Neuronal stem cell (in vitro differentiated cells): ENCODE results near the gene C3orf22.
A peak's percentile ranks its signal among the peaks of the same experiment; 100 is the strongest.

Experiments
- DNase-seq: peaks from one replicate; pipeline ENCODE4 v3.0.0-alpha.2; 2013; ENCODE audit warnings: low spot score
- H2AFZ ChIP-seq: one replicate; pipeline ENCODE4 v1.6.1; 2013; ENCODE audit warnings: mild to moderate bottlenecking, low read length, inconsistent platforms
- H2AK5ac ChIP-seq: 2 replicates; pipeline ENCODE4 v1.6.1; 2013; ENCODE audit warnings: low read depth, mild to moderate bottlenecking, inconsistent platforms, low read length, moderate library complexity, mixed read lengths
- H2BK120ac ChIP-seq: 2 replicates; pipeline ENCODE4 v1.6.1; 2013; ENCODE audit warnings: low read depth, mild to moderate bottlenecking, inconsistent platforms, low read length, moderate library complexity, mixed read lengths
- H2BK12ac ChIP-seq: one replicate; pipeline ENCODE4 v1.6.1; 2013; ENCODE audit warnings: low read length, inconsistent platforms
- H2BK15ac ChIP-seq: 2 replicates; pipeline ENCODE4 v1.6.1; 2013; ENCODE audit warnings: mild to moderate bottlenecking, low read length, inconsistent platforms, mixed read lengths
- H2BK5ac ChIP-seq: one replicate; pipeline ENCODE4 v1.6.1; 2013; ENCODE audit warnings: inconsistent platforms, mild to moderate bottlenecking, low read length, moderate library complexity
- H3K14ac ChIP-seq: one replicate; pipeline ENCODE4 v1.6.1; 2013; ENCODE audit warnings: low read length, inconsistent platforms
- H3K18ac ChIP-seq: 2 replicates; pipeline ENCODE4 v1.6.1; 2013; ENCODE audit warnings: low read length, inconsistent platforms
- H3K23ac ChIP-seq: 2 replicates; pipeline ENCODE4 v1.6.1; 2013; ENCODE audit warnings: low read depth, mild to moderate bottlenecking, mixed read lengths, low read length, inconsistent platforms; ENCODE audit not compliant: poor library complexity
- H3K27ac ChIP-seq: replicated peaks from 3 replicates; pipeline ENCODE4 v1.5.1; 2013; ENCODE audit warnings: low read length, inconsistent platforms
- H3K27me3 ChIP-seq, 3 experiments: 2 replicates each; pipeline ENCODE4 v1.6.1; 2013; ENCODE audit warnings: low read length in 3 of 3, mild to moderate bottlenecking in 2 of 3, inconsistent platforms in 1 of 3, low read depth in 1 of 3, mixed read lengths in 1 of 3, moderate library complexity in 1 of 3; ENCODE audit not compliant: control insufficient read depth in 3 of 3, insufficient read depth in 3 of 3
- H3K36me3 ChIP-seq, 2 donors: replicated peaks in 1 of 2; 2 replicates each; pipeline ENCODE4 v1.6.1; 2013; ENCODE audit warnings: low read length in 2 of 2; ENCODE audit not compliant: control insufficient read depth in 2 of 2, insufficient read depth in 2 of 2
- H3K4ac ChIP-seq: 2 replicates; pipeline ENCODE4 v1.6.1; 2013; ENCODE audit warnings: inconsistent platforms, mild to moderate bottlenecking, low read length, moderate library complexity
- H3K4me1 ChIP-seq, 2 donors: 1 replicate in 1 of 2; 2 replicates in 1 of 2; pipeline ENCODE4 v1.6.1; 2013; ENCODE audit warnings: low read length in 2 of 2, low read depth in 1 of 2; ENCODE audit not compliant: control insufficient read depth in 2 of 2, insufficient read depth in 1 of 2
- H3K4me2 ChIP-seq: one replicate; pipeline ENCODE4 v1.6.1; 2013; ENCODE audit warnings: mild to moderate bottlenecking, low read length, inconsistent platforms; ENCODE audit not compliant: insufficient read depth, poor library complexity, severe bottlenecking
- H3K4me3 ChIP-seq, 2 donors: 2 replicates each; pipeline ENCODE4 v1.5.1; 2013; ENCODE audit warnings: low read length in 2 of 2, mild to moderate bottlenecking in 2 of 2, inconsistent platforms in 1 of 2, moderate library complexity in 1 of 2
- H3K79me1 ChIP-seq: one replicate; pipeline ENCODE4 v1.6.1; 2013; ENCODE audit warnings: low read depth, mild to moderate bottlenecking, inconsistent platforms, low read length, moderate library complexity
- H3K9ac ChIP-seq: one replicate; pipeline ENCODE4 v1.6.1; 2013; ENCODE audit warnings: mild to moderate bottlenecking, low read depth, low read length, inconsistent platforms; ENCODE audit not compliant: poor library complexity
- H3K9me3 ChIP-seq, 2 donors: replicated peaks in 1 of 2; 2 replicates each; pipeline versions ENCODE3 to v1.6.1; 2013; ENCODE audit warnings: low read length in 2 of 2, mild to moderate bottlenecking in 2 of 2, inconsistent platforms in 1 of 2, low read depth in 1 of 2, mixed read lengths in 1 of 2, moderate library complexity in 1 of 2; ENCODE audit not compliant: control insufficient read depth in 2 of 2, insufficient read depth in 1 of 2
- H4K8ac ChIP-seq: one replicate; pipeline ENCODE4 v1.6.1; 2013; ENCODE audit warnings: low read depth, mild to moderate bottlenecking, inconsistent platforms, low read length, moderate library complexity
- H4K91ac ChIP-seq: one replicate; pipeline ENCODE4 v1.6.1; 2013; ENCODE audit warnings: low read length, low read depth, mild to moderate bottlenecking, inconsistent platforms; ENCODE audit not compliant: poor library complexity
- WGBS, 2 donors: extraction: QIAGEN DNeasy Blood & Tissue Kit; methylation state at CpG; one replicate each; pipeline ENCODE4 v1.1.7; 2013; ENCODE audit warnings: missing lambda C conversion rate in 2 of 2, mixed read lengths in 1 of 2; ENCODE audit not compliant: insufficient read length in 2 of 2, insufficient replicate concordance in 1 of 2; ENCODE audit errors: extremely low coverage in 2 of 2; 5-methylcytosine and 5-hydroxymethylcytosine counted together

Gene C3orf22

GRCh38 chr3:126540951-126541627, 17.6 kb downstream of the C3orf22 start:
- Histone ChIP-seq H3K9me3 (no peaks in the 10 kb centered on the region), H2BK15ac (no peak overlapping the region), H3K23ac (no peak overlapping the region), H4K91ac (no peak overlapping the region), H3K18ac (no peak overlapping the region), H2BK12ac (no peak overlapping the region), H2AFZ (no peak overlapping the region), H3K14ac (no peak overlapping the region), H3K36me3 (no peaks in the 10 kb centered on the region), H3K4me1 (no peaks in the 10 kb centered on the region), H3K4ac (no peak overlapping the region), H2BK5ac (no peak overlapping the region), H2AK5ac (no peak overlapping the region), H3K79me1 (no peaks in the 10 kb centered on the region), H3K4me2 (no peak overlapping the region), H4K8ac (no peak overlapping the region), H3K27me3 (peaks cover 0 to 24% (median 0%) of the 10 kb centered on the region in 3 experiments), H3K4me3 (no peak overlapping the region), H3K9ac (no peak overlapping the region), H3K27ac (no peak overlapping the region), H2BK120ac (no peak overlapping the region)
- WGBS, 2 donors, result no CpG with 5 or more reads among the region's 24 CpGs
- no peak for DNase-seq

- H3K23ac ChIP-seq, result no peak overlapping the region
- H3K18ac ChIP-seq, result no peak overlapping the region
- no peaks in the 10 kb centered on the region for H3K36me3 ChIP-seq
- no peak overlapping the region for H2AK5ac ChIP-seq
- no peak overlapping the region for H4K91ac ChIP-seq
- H2BK12ac ChIP-seq, result no peak overlapping the region
- H3K4ac ChIP-seq, result no peak overlapping the region
- H3K9me3 ChIP-seq, result no peaks in the 10 kb centered on the region
- DNase-seq, result no peak
- H3K4me3 ChIP-seq, result no peak overlapping the region
- H3K9ac ChIP-seq, result no peak overlapping the region
- WGBS, 2 donors, result no CpG with 5 or more reads among the region's 9 CpGs
- no peak overlapping the region for H3K14ac ChIP-seq
- H3K27me3 ChIP-seq, result peaks cover 0 to 22% (median 0%) of the 10 kb centered on the region in 3 experiments
- H4K8ac ChIP-seq, result no peak overlapping the region
- no peak overlapping the region for H2BK120ac ChIP-seq
- H3K4me2 ChIP-seq, result no peak overlapping the region
- H3K27ac ChIP-seq, result no peak overlapping the region
- H2BK15ac ChIP-seq, result no peak overlapping the region
- H2BK5ac ChIP-seq, result no peak overlapping the region
- H3K4me1 ChIP-seq, result no peaks in the 10 kb centered on the region
- H2AFZ ChIP-seq, result no peak overlapping the region
- no peaks in the 10 kb centered on the region for H3K79me1 ChIP-seq
These were observed 18.3 kb downstream of the C3orf22 start for GRCh38 chr3:126540342-126540849.

GRCh38 chr3:126539558-126540250, 19.0 kb downstream of the C3orf22 start:
- no peak overlapping the region for H3K27ac ChIP-seq
- no peaks in the 10 kb centered on the region for H3K9me3 ChIP-seq
- H2BK5ac ChIP-seq, result no peak overlapping the region
- H3K27me3 ChIP-seq, result peaks cover 0 to 21% (median 2%) of the 10 kb centered on the region in 3 experiments
- no peak overlapping the region for H3K18ac ChIP-seq
- no peak for DNase-seq
- peak overlapping the region; percentile 59 for H3K14ac ChIP-seq
- no peak overlapping the region for H4K8ac ChIP-seq
- peak overlapping the region; percentile 60 for H2BK12ac ChIP-seq
- no peak overlapping the region for H2AK5ac ChIP-seq
- H2BK120ac ChIP-seq, result no peak overlapping the region
- no peaks in the 10 kb centered on the region for H3K79me1 ChIP-seq
- no peak overlapping the region for H2BK15ac ChIP-seq
- H4K91ac ChIP-seq, result peak overlapping the region; percentile 46
- no peaks in the 10 kb centered on the region for H3K4me1 ChIP-seq
- WGBS, 2 donors, result no CpG with 5 or more reads among the region's 10 CpGs
- H3K9ac ChIP-seq, result no peak overlapping the region
- H3K4me3 ChIP-seq, result peak overlapping the region in 1 of 2 donors; percentile 43
- no peak overlapping the region for H3K4me2 ChIP-seq
- no peak overlapping the region for H2AFZ ChIP-seq
- peak overlapping the region; percentile 1 for H3K23ac ChIP-seq
- H3K36me3 ChIP-seq, result no peaks in the 10 kb centered on the region
- H3K4ac ChIP-seq, result no peak overlapping the region

- no peaks in the 10 kb centered on the region for H3K9me3 ChIP-seq
- H2BK5ac ChIP-seq, result no peak overlapping the region
- no peak overlapping the region for H2BK15ac ChIP-seq
- H3K27ac ChIP-seq, result no peak overlapping the region
- no peak overlapping the region for H3K4me2 ChIP-seq
- no peak overlapping the region for H3K4me3 ChIP-seq
- H3K36me3 ChIP-seq, result no peaks in the 10 kb centered on the region
- peaks cover 0 to 17% (median 2%) of the 10 kb centered on the region in 3 experiments for H3K27me3 ChIP-seq
- no CpG with 5 or more reads among the region's 5 CpGs for WGBS, 2 donors
- no peak overlapping the region for H2AK5ac ChIP-seq
- H2AFZ ChIP-seq, result no peak overlapping the region
- no peak overlapping the region for H3K9ac ChIP-seq
- no peak overlapping the region for H4K91ac ChIP-seq
- H3K23ac ChIP-seq, result no peak overlapping the region
- DNase-seq, result no peak
- H3K18ac ChIP-seq, result no peak overlapping the region
- H2BK12ac ChIP-seq, result no peak overlapping the region
- no peak overlapping the region for H3K4ac ChIP-seq
- H2BK120ac ChIP-seq, result no peak overlapping the region
- H4K8ac ChIP-seq, result no peak overlapping the region
- H3K14ac ChIP-seq, result peak overlapping the region; percentile 59
- H3K79me1 ChIP-seq, result no peaks in the 10 kb centered on the region
- no peaks in the 10 kb centered on the region for H3K4me1 ChIP-seq
These were observed 19.8 kb downstream of the C3orf22 start for GRCh38 chr3:126538966-126539365.
